Natural killer cell (primary cell): Measurements from ENCODE around the gene ARID1A. TPM values are rescaled to one million over a fixed set of nuclear protein-coding genes. Genes with fewer than 3 reads are reported as not detected.
A peak's percentile ranks its signal among the peaks of the same experiment; 100 is the strongest.

Source experiments
- ATAC-seq, 3 donors: fragments of 150-1000 bp in 2 of 3; fragments of 200-7000 bp in 1 of 3; cut with Tn5 transposase; 1 replicate in 1 of 3; 2 replicates in 2 of 3; pipeline ENCODE4 v1.10.0; 2021; ENCODE audit warnings: mild to moderate bottlenecking in 2 of 3, moderate library complexity in 2 of 3
- DNase-seq, 2 donors: peaks; one replicate each; pipeline versions ENCODE4 v3.0.0 to v3.0.0-alpha.2; 2013 to 2021; ENCODE audit warnings: mixed read lengths in 1 of 2
- H3K27ac ChIP-seq: one replicate; pipeline ENCODE4 v1.5.1; 2013; ENCODE audit warnings: mild to moderate bottlenecking, low read length
- H3K27me3 ChIP-seq: one replicate; pipeline ENCODE4 v1.6.1; 2013; ENCODE audit warnings: low read length; ENCODE audit not compliant: control insufficient read depth, insufficient read depth
- H3K36me3 ChIP-seq: one replicate; pipeline ENCODE4 v1.6.1; 2013; ENCODE audit warnings: low read length; ENCODE audit not compliant: control insufficient read depth, insufficient read depth
- H3K4me1 ChIP-seq: one replicate; pipeline ENCODE4 v1.6.1; 2013; ENCODE audit warnings: low read length; ENCODE audit not compliant: control insufficient read depth, insufficient read depth
- H3K4me3 ChIP-seq: one replicate; pipeline ENCODE4 v1.5.1; 2013; ENCODE audit warnings: low read length
- H3K9me3 ChIP-seq: one replicate; pipeline ENCODE4 v1.6.1; 2013; ENCODE audit warnings: low read length; ENCODE audit not compliant: control insufficient read depth, insufficient read depth
- H3K27ac Mint-ChIP-seq, 2 donors: one replicate each; pipeline ENCODE4 v1.8.0; 2022; ENCODE audit warnings: mild to moderate bottlenecking in 2 of 2, mixed read lengths in 2 of 2, moderate library complexity in 1 of 2
- H3K27me3 Mint-ChIP-seq, 2 donors: one replicate each; pipeline ENCODE4 v1.8.0; 2022; ENCODE audit warnings: low read depth in 2 of 2, mixed read lengths in 2 of 2
- H3K36me3 Mint-ChIP-seq: one replicate; pipeline ENCODE4 v1.8.0; 2022; ENCODE audit warnings: mixed read lengths
- H3K4me1 Mint-ChIP-seq, 2 donors: one replicate each; pipeline ENCODE4 v1.8.0; 2022; ENCODE audit warnings: mixed read lengths in 2 of 2
- H3K4me3 Mint-ChIP-seq: one replicate; pipeline ENCODE4 v1.8.0; 2022; ENCODE audit warnings: mild to moderate bottlenecking, moderate library complexity, mixed read lengths
- H3K9me3 Mint-ChIP-seq, 2 donors: one replicate each; pipeline ENCODE4 v1.8.0; 2022; ENCODE audit warnings: mixed read lengths in 2 of 2
- WGBS: methylation state at CpG from one replicate; pipeline ENCODE4 v1.1.7; 2013; ENCODE audit warnings: missing lambda C conversion rate; ENCODE audit not compliant: insufficient coverage; 5-methylcytosine and 5-hydroxymethylcytosine counted together
- intact Hi-C: fragments of 100-400 bp; cut with micrococcal nuclease; formaldehyde crosslinking; loops from one replicate; pipeline ENCODE4 v1.14.2; 2022
- total RNA-seq, 4 donors: library from RNA; stranded (reverse); fragments of 120-200 nt in 1 of 4; gene quantifications; one replicate each; pipeline versions ENCODE4 v1.2.3 to v1.2.4, GENCODE V29; 2013 to 2022
- TF ChIP-seq, protein P1 (sequence below): fragments of 200-600 bp; IDR thresholded peaks from one replicate; pipeline ENCODE4 v1.8.0; 2022; ENCODE audit warnings: antibody characterized with exemption

ARID1A gene
- total RNA-seq, 3 donors from 2014 or later (not counting 1 experiment from before 2014, with no cell fraction given), result 199 to 214 (median 202) TPM

DNA sequence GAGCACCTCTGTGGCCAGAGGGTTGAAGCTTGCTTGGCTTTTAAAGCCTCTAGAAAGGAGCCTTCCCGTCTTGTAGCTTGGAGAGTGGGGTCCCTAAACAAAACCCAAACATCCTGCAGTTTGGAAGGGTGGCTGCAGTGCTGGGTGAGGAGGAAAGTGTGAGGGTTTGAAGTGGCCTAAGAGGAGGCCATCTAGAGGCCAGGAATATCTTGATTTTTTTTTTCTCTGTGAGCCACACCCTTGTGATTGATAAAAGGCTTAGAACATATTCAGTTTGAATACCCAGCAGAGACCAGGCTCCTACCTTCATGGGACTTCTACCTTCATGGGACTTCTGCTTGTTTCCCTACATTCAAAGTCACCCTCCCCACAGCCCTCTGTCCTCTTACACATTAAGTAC lies 54.6 kb downstream of the ARID1A start:
- TF ChIP-seq, protein P1, sequence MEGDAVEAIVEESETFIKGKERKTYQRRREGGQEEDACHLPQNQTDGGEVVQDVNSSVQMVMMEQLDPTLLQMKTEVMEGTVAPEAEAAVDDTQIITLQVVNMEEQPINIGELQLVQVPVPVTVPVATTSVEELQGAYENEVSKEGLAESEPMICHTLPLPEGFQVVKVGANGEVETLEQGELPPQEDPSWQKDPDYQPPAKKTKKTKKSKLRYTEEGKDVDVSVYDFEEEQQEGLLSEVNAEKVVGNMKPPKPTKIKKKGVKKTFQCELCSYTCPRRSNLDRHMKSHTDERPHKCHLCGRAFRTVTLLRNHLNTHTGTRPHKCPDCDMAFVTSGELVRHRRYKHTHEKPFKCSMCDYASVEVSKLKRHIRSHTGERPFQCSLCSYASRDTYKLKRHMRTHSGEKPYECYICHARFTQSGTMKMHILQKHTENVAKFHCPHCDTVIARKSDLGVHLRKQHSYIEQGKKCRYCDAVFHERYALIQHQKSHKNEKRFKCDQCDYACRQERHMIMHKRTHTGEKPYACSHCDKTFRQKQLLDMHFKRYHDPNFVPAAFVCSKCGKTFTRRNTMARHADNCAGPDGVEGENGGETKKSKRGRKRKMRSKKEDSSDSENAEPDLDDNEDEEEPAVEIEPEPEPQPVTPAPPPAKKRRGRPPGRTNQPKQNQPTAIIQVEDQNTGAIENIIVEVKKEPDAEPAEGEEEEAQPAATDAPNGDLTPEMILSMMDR, result no peak
- no peaks in the 10 kb centered on the region for H3K9me3 Mint-ChIP-seq
- peaks cover 36% of the 10 kb centered on the region for H3K4me1 ChIP-seq
- H3K4me3 Mint-ChIP-seq, result no peak overlapping the region
- intact Hi-C loops, result no loop called here
- H3K27ac ChIP-seq, result no peak overlapping the region
- H3K4me3 ChIP-seq, result no peak overlapping the region
- no peaks in the 10 kb centered on the region for H3K27me3 Mint-ChIP-seq
- no peaks in the 10 kb centered on the region for H3K27me3 ChIP-seq
- peak overlapping the region; percentile 74 to 83 for H3K27ac Mint-ChIP-seq
- H3K36me3 Mint-ChIP-seq, result no peaks in the 10 kb centered on the region
- no peaks in the 10 kb centered on the region for H3K9me3 ChIP-seq
- H3K4me1 Mint-ChIP-seq, result peaks cover 63 to 78% of the 10 kb centered on the region in 2 donors
- peaks cover 55% of the 10 kb centered on the region for H3K36me3 ChIP-seq
- WGBS, result 100% methylated on average over 1 of the region's 1 CpG
- DNase-seq (no peak), ATAC-seq (no peak)

DNA sequence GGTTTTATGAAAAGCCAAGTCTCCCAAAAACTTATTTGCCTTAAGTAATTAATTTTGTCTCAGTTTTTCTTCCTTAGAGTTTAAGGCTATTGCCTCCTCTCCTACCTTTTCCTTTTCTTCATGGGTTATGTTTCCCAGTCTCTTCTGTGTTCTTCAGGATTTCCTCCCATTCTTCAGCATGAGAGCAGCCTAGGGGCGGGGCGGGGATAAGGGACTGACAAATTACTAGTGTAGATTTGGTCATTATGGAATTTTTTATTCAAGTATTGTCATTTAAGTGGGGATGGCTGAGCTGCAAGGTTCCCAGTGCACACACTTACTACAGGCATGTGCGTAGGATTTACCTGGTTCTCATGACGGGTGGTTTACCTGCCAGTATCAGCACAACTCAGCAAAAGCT lies 56.7 kb downstream of the ARID1A start:
- H3K27me3 ChIP-seq, result no peaks in the 10 kb centered on the region
- peaks cover 38% of the 10 kb centered on the region for H3K4me1 ChIP-seq
- H3K36me3 Mint-ChIP-seq, result no peaks in the 10 kb centered on the region
- no peaks in the 10 kb centered on the region for H3K27me3 Mint-ChIP-seq
- no peak for DNase-seq
- H3K9me3 Mint-ChIP-seq, result no peaks in the 10 kb centered on the region
- peaks cover 52 to 68% of the 10 kb centered on the region in 2 donors for H3K4me1 Mint-ChIP-seq
- H3K27ac Mint-ChIP-seq, result peak overlapping the region; percentile 57 to 74
- H3K27ac ChIP-seq, result no peak overlapping the region
- 100% methylated on average over 2 of the region's 4 CpGs for WGBS
- no peak for ATAC-seq
- H3K36me3 ChIP-seq, result peaks cover 42% of the 10 kb centered on the region
- intact Hi-C loops, result no loop called here
- no peak overlapping the region for H3K4me3 Mint-ChIP-seq
- H3K4me3 ChIP-seq, result no peak overlapping the region
- no peaks in the 10 kb centered on the region for H3K9me3 ChIP-seq
- TF ChIP-seq, protein P1, result no peak

DNA sequence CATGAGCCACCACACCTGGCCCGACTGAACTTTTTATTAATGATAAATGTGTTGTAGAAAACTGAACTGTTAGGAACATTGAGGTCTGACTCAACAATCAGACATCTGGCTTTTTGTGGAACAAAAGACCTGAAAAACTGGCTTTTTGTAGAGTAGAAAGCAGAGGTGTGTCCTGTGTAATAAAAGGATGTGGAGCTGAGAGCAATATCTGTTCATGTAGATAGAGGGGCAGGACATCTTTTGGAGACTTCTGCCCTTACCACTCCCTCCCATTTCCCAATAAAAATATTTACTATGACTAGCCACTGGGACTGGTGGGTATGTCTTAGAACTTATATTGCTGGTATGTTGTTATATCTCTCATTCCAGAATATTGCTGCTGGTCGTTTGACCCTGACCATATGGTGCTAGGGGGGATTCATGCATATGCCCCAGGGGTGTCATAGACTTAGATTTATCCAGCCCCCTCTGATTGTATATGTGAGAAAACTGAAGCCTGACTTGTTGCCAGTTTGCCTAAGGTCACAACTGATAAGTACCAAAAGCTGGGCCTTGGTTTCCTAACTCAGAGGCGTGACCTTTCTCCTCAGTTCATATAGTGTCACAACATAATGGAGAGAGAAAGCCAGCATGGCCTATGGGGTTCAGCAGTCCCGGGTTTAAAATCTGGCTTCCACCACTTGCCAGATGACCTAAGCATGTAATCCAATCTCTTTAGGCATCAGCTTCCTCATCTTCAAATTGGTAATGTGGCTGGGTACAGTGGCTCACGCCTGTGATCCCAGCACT lies 58.5 kb downstream of the ARID1A start:
- peaks cover 59 to 74% of the 10 kb centered on the region in 2 donors for H3K4me1 Mint-ChIP-seq
- Histone ChIP-seq H3K4me1 (peaks cover 39% of the 10 kb centered on the region), H3K27ac (no peak overlapping the region)

More for the DNA sequence above, 58.5 kb downstream of the ARID1A start:
- intact Hi-C loops, result no loop called here
- H3K27ac Mint-ChIP-seq, result peak overlapping the region; percentile 57 to 74
- H3K36me3 Mint-ChIP-seq, result no peaks in the 10 kb centered on the region
- H3K27me3 ChIP-seq, result no peaks in the 10 kb centered on the region
- 95% methylated on average over 5 of the region's 5 CpGs for WGBS
- no peak overlapping the region for H3K4me3 Mint-ChIP-seq
- H3K9me3 Mint-ChIP-seq, result no peaks in the 10 kb centered on the region
- no peak for DNase-seq
- H3K36me3 ChIP-seq, result peaks cover 47% of the 10 kb centered on the region
- TF ChIP-seq, protein P1, result no peak
- no peaks in the 10 kb centered on the region for H3K27me3 Mint-ChIP-seq
- no peaks in the 10 kb centered on the region for H3K9me3 ChIP-seq
- ATAC-seq, result no peak
- H3K4me3 ChIP-seq, result no peak overlapping the region
